HEK293 (cell line): ENCODE data around the gene FRAS1.

ENCODE experiments used
- CTCF ChIA-PET: fragments of 350-600 bp; formaldehyde crosslinking; extraction: SDS; loops from one replicate; lab custom pipeline; 2021; ENCODE audit warnings: antibody characterized with exemption; lab: Yijun Ruan, JAX
- POLR2A ChIA-PET: fragments of 300-600 bp; formaldehyde crosslinking; extraction: SDS; loops from one replicate; lab custom pipeline; 2020; ENCODE audit warnings: antibody characterized with exemption, inconsistent platforms; lab: Yijun Ruan, JAX
- H3K27ac ChIP-seq: fragments of 200-500 bp; sonication (Bioruptor generic); 2 replicates; pipeline ENCODE4 v1.5.1; 2014; ENCODE audit warnings: low read depth, low read length, control low read depth, inconsistent platforms; ENCODE audit errors: extremely low read depth
- H3K36me3 ChIP-seq, 2 experiments: fragments of 200-500 bp in 1 of 2; sonication (Bioruptor generic) in 1 of 2; 1 replicate in 1 of 2; 2 replicates in 1 of 2; pipeline ENCODE4 v1.5.1; 2014 to 2017; ENCODE audit warnings: inconsistent platforms in 2 of 2, low read length in 2 of 2; ENCODE audit not compliant: control insufficient read depth in 2 of 2, insufficient read depth in 1 of 2
- H3K4me1 ChIP-seq: fragments of 200-500 bp; sonication (Bioruptor generic); 2 replicates; pipeline ENCODE4 v1.5.1; 2014; ENCODE audit warnings: mild to moderate bottlenecking, low read length, inconsistent platforms; ENCODE audit not compliant: control insufficient read depth, insufficient read depth
- H3K4me3 ChIP-seq: 2 replicates; pipeline ENCODE4 v1.5.1; 2011; ENCODE audit warnings: low read depth, mild to moderate bottlenecking, control low read depth, low read length, moderate library complexity
- H3K9me3 ChIP-seq: fragments of 200-500 bp; sonication (Bioruptor generic); 2 replicates; pipeline ENCODE4 v1.5.1; 2014; ENCODE audit warnings: low read depth, low read length, inconsistent platforms; ENCODE audit not compliant: control insufficient read depth, insufficient read depth
- BCL6B ChIP-seq: fragments of 450-650 bp; formaldehyde crosslinking; IDR thresholded peaks from 2 replicates; pipeline ENCODE4 v1.5.1; 2017; ENCODE audit warnings: missing biosample characterization, missing genetic modification characterization
- FEZF1 ChIP-seq: fragments of 450-650 bp; formaldehyde crosslinking; IDR thresholded peaks from 2 replicates; pipeline ENCODE4 v1.5.1; 2016; ENCODE audit warnings: missing biosample characterization, missing genetic modification characterization
- GLI4 ChIP-seq: fragments of 450-650 bp; formaldehyde crosslinking; IDR thresholded peaks from 2 replicates; pipeline ENCODE4 v1.5.1; 2016; ENCODE audit warnings: missing biosample characterization, missing genetic modification characterization
- KLF10 ChIP-seq: fragments of 450-650 bp; IDR thresholded peaks from 2 replicates; pipeline ENCODE4 v1.5.1; 2018; ENCODE audit warnings: missing biosample characterization, mild to moderate bottlenecking, missing genetic modification characterization
- REPIN1 ChIP-seq: fragments of 450-650 bp; formaldehyde crosslinking; IDR thresholded peaks from 2 replicates; pipeline ENCODE4 v1.5.1; 2017; ENCODE audit warnings: missing biosample characterization, missing genetic modification characterization, low read depth
- SP7 ChIP-seq: fragments of 450-650 bp; formaldehyde crosslinking; IDR thresholded peaks from 2 replicates; pipeline ENCODE4 v1.5.1; 2016; ENCODE audit warnings: missing biosample characterization, missing genetic modification characterization
- ZNF140 ChIP-seq: fragments of 450-650 bp; formaldehyde crosslinking; IDR thresholded peaks from 2 replicates; pipeline ENCODE4 v1.5.1; 2016; ENCODE audit warnings: missing biosample characterization, missing genetic modification characterization
- ZNF169 ChIP-seq: fragments of 450-650 bp; formaldehyde crosslinking; IDR thresholded peaks from 2 replicates; pipeline ENCODE4 v1.5.1; 2016; ENCODE audit warnings: missing biosample characterization, missing genetic modification characterization
- ZNF202 ChIP-seq: fragments of 450-650 bp; formaldehyde crosslinking; IDR thresholded peaks from 2 replicates; pipeline ENCODE4 v1.5.1; 2016; ENCODE audit warnings: missing biosample characterization, missing genetic modification characterization, borderline replicate concordance
- ZNF302 ChIP-seq: fragments of 450-650 bp; formaldehyde crosslinking; IDR thresholded peaks from 2 replicates; pipeline ENCODE4 v1.5.1; 2016; ENCODE audit warnings: missing biosample characterization, missing genetic modification characterization, low read depth
- ZNF37A ChIP-seq: fragments of 450-650 bp; IDR thresholded peaks from 2 replicates; pipeline ENCODE4 v1.5.1; 2018; ENCODE audit warnings: missing biosample characterization, missing genetic modification characterization
- ZNF544 ChIP-seq: fragments of 450-650 bp; formaldehyde crosslinking; IDR thresholded peaks from 2 replicates; pipeline ENCODE4 v1.5.0; 2017; ENCODE audit warnings: missing biosample characterization, missing genetic modification characterization
- ZNF549 ChIP-seq: fragments of 450-650 bp; IDR thresholded peaks from 2 replicates; pipeline ENCODE4 v1.5.1; 2018; ENCODE audit warnings: missing biosample characterization, missing genetic modification characterization, mild to moderate bottlenecking, inconsistent platforms, moderate library complexity
- ZNF558 ChIP-seq: fragments of 450-650 bp; formaldehyde crosslinking; IDR thresholded peaks from 2 replicates; pipeline ENCODE4 v1.5.1; 2016; ENCODE audit warnings: missing biosample characterization, missing genetic modification characterization
- ZNF621 ChIP-seq: fragments of 450-650 bp; formaldehyde crosslinking; IDR thresholded peaks from 2 replicates; pipeline ENCODE4 v1.5.1; 2017; ENCODE audit warnings: missing biosample characterization, missing genetic modification characterization
- ZNF660 ChIP-seq: fragments of 450-650 bp; IDR thresholded peaks from 2 replicates; pipeline ENCODE4 v1.5.1; 2018; ENCODE audit warnings: missing biosample characterization, mild to moderate bottlenecking, missing genetic modification characterization
- ZNF777 ChIP-seq: fragments of 450-650 bp; formaldehyde crosslinking; IDR thresholded peaks from 2 replicates; pipeline ENCODE4 v1.5.1; 2017; ENCODE audit warnings: missing biosample characterization, missing genetic modification characterization, borderline replicate concordance
- ZNF792 ChIP-seq: fragments of 450-650 bp; formaldehyde crosslinking; IDR thresholded peaks from 2 replicates; pipeline ENCODE4 v1.5.1; 2016; ENCODE audit warnings: missing biosample characterization, missing genetic modification characterization
- ZNF843 ChIP-seq: fragments of 450-650 bp; formaldehyde crosslinking; IDR thresholded peaks from 2 replicates; pipeline ENCODE4 v1.5.1; 2016; ENCODE audit warnings: missing biosample characterization, missing genetic modification characterization
- TF ChIP-seq, protein P1 (sequence below): fragments of 450-650 bp; formaldehyde crosslinking; IDR thresholded peaks from 2 replicates; pipeline ENCODE4 v1.5.1; 2016; ENCODE audit warnings: missing biosample characterization, missing genetic modification characterization
- TF ChIP-seq, protein P2 (sequence below): fragments of 450-650 bp; formaldehyde crosslinking; IDR thresholded peaks from 2 replicates; pipeline ENCODE4 v1.5.1; 2017; ENCODE audit warnings: missing biosample characterization, mild to moderate bottlenecking, missing genetic modification characterization, moderate library complexity
- TF ChIP-seq, protein P3 (sequence below): fragments of 450-650 bp; formaldehyde crosslinking; IDR thresholded peaks from 2 replicates; pipeline ENCODE4 v1.5.1; 2016; ENCODE audit warnings: missing biosample characterization, missing genetic modification characterization, borderline replicate concordance
- TF ChIP-seq, protein P4 (sequence below): fragments of 450-650 bp; formaldehyde crosslinking; IDR thresholded peaks from 2 replicates; pipeline ENCODE4 v1.5.1; 2016; ENCODE audit warnings: missing biosample characterization, missing genetic modification characterization

FRAS1 gene

DNA sequence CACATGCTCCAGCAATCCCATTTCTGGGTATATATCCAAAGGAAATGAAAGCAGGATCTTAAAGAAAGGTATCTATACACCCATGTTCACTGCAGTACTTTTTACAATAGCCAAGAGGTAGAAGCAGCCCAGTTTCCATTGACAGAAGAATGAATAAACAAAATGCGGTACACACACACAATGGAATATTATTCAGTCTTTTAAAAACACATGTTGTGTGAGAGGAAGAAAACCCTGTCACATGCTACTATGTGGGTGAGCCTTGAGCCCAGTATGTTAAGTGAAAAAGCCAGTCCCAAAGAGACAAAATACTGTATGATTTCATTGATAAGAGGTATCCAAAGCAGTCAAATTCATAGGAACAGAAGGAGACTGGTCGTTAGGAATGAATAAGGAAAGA, 500.7 kb downstream of the FRAS1 start:
- Histone ChIP-seq H3K36me3 (no peaks in the 10 kb centered on the region), H3K4me3 (no peak overlapping the region), H3K4me1 (no peaks in the 10 kb centered on the region), H3K27ac (no peak overlapping the region), H3K9me3 (no peaks in the 10 kb centered on the region)
- CTCF ChIA-PET: no interaction called here
- POLR2A ChIA-PET: no interaction called here
- TF ChIP-seq ZNF37A (tag by site-specific recombination) (no peak), SP7 (no peak), ZNF169 (tag by site-specific recombination) (no peak), ZNF544 (tag by site-specific recombination) (no peak), ZNF660 (tag by site-specific recombination) (no peak), ZNF792 (tag by site-specific recombination) (no peak), ZNF140 (tag by site-specific recombination) (no peak), ZNF777 (no peak), KLF10 (no peak), ZNF549 (tag by site-specific recombination) (no peak), ZNF621 (tag by site-specific recombination) (no peak), ZNF202 (tag by site-specific recombination) (no peak), ZNF302 (tag by site-specific recombination) (no peak), BCL6B (tag by site-specific recombination) (no peak), GLI4 (tag by site-specific recombination) (no peak), REPIN1 (no peak)
- TF ChIP-seq, protein P1, sequence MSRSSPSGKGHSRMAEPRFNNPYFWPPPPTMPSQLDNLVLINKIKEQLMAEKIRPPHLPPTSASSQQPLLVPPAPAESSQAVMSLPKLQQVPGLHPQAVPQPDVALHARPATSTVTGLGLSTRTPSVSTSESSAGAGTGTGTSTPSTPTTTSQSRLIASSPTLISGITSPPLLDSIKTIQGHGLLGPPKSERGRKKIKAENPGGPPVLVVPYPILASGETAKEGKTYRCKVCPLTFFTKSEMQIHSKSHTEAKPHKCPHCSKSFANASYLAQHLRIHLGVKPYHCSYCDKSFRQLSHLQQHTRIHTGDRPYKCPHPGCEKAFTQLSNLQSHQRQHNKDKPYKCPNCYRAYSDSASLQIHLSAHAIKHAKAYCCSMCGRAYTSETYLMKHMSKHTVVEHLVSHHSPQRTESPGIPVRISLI (tag by site-specific recombination): no peak
- TF ChIP-seq, protein P2, sequence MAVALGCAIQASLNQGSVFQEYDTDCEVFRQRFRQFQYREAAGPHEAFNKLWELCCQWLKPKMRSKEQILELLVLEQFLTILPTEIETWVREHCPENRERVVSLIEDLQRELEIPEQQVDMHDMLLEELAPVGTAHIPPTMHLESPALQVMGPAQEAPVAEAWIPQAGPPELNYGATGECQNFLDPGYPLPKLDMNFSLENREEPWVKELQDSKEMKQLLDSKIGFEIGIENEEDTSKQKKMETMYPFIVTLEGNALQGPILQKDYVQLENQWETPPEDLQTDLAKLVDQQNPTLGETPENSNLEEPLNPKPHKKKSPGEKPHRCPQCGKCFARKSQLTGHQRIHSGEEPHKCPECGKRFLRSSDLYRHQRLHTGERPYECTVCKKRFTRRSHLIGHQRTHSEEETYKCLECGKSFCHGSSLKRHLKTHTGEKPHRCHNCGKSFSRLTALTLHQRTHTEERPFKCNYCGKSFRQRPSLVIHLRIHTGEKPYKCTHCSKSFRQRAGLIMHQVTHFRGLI (tag by site-specific recombination): no peak
- TF ChIP-seq, protein P3, sequence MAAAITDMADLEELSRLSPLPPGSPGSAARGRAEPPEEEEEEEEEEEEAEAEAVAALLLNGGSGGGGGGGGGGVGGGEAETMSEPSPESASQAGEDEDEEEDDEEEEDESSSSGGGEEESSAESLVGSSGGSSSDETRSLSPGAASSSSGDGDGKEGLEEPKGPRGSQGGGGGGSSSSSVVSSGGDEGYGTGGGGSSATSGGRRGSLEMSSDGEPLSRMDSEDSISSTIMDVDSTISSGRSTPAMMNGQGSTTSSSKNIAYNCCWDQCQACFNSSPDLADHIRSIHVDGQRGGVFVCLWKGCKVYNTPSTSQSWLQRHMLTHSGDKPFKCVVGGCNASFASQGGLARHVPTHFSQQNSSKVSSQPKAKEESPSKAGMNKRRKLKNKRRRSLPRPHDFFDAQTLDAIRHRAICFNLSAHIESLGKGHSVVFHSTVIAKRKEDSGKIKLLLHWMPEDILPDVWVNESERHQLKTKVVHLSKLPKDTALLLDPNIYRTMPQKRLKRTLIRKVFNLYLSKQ (tag by site-specific recombination): no peak

GRCh38 chr4:78558410-78558809, 501.3 kb downstream of the FRAS1 start:
- Histone ChIP-seq H3K27ac (no peak overlapping the region), H3K4me3 (no peak overlapping the region), H3K9me3 (no peaks in the 10 kb centered on the region)
- CTCF ChIA-PET: no interaction called here
- TF ChIP-seq FEZF1 (peak; percentile 32; the same call in 1 of the 2 replicates), ZNF558 (tag by site-specific recombination) (no peak), ZNF843 (no peak)
- TF ChIP-seq, protein P4, sequence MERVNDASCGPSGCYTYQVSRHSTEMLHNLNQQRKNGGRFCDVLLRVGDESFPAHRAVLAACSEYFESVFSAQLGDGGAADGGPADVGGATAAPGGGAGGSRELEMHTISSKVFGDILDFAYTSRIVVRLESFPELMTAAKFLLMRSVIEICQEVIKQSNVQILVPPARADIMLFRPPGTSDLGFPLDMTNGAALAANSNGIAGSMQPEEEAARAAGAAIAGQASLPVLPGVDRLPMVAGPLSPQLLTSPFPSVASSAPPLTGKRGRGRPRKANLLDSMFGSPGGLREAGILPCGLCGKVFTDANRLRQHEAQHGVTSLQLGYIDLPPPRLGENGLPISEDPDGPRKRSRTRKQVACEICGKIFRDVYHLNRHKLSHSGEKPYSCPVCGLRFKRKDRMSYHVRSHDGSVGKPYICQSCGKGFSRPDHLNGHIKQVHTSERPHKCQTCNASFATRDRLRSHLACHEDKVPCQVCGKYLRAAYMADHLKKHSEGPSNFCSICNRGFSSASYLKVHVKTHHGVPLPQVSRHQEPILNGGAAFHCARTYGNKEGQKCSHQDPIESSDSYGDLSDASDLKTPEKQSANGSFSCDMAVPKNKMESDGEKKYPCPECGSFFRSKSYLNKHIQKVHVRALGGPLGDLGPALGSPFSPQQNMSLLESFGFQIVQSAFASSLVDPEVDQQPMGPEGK: no peak
- TF ChIP-seq, all 188 proteins: peak for 1
- Histone ChIP-seq H3K4me1 (no peaks in the 10 kb centered on the region), H3K36me3 (no peaks in the 10 kb centered on the region)
- POLR2A ChIA-PET: no interaction called here
